M059J (cell line): ENCODE data around the gene GRM2. TPM values are rescaled to one million over a fixed set of nuclear protein-coding genes. Genes with fewer than 3 reads are reported as not detected.
A peak's percentile ranks its signal among the peaks of the same experiment; 100 is the strongest.

Source experiments
- DNase-seq: peaks from one replicate; pipeline ENCODE4 v3.0.0-alpha.2; 2012; ENCODE audit warnings: low read depth
- total RNA-seq: library from RNA; depleted of rRNA; stranded (reverse); fragments of >200 nt; shearing (Covaris generic); gene quantifications from 2 replicates; pipeline ENCODE4 v1.2.3, GENCODE V29; 2014

GRM2 gene
- total RNA-seq, 1 experiment from 2014 or later, result not detected

- DNase-seq, result no peak
Observed at GRCh38 chr3:51705276-51706020, 1.4 kb upstream of the GRM2 start.

- no peak for DNase-seq
Observed at GRCh38 chr3:51706021-51706485, 815 bp upstream of the GRM2 start.

- DNase-seq, result no peak
Observed at GRCh38 chr3:51708216-51708845, 1.5 kb downstream of the GRM2 start.

GRCh38 chr3:51709004-51709420 lies 2.1 kb downstream of the GRM2 start:
- no peak for DNase-seq

GRCh38 chr3:51709675-51710074 lies 2.8 kb downstream of the GRM2 start:
- no peak for DNase-seq

GRCh38 chr3:51710631-51711351 lies 3.9 kb downstream of the GRM2 start:
- DNase-seq, result no peak

- DNase-seq, result no peak
Observed at GRCh38 chr3:51711352-51712037, 4.6 kb downstream of the GRM2 start.

GRCh38 chr3:51712038-51712420 lies 5.2 kb downstream of the GRM2 start:
- no peak for DNase-seq

GRCh38 chr3:51712511-51712931 lies 5.7 kb downstream of the GRM2 start:
- DNase-seq, result no peak

- no peak for DNase-seq
Observed at GRCh38 chr3:51712963-51713362, 6.1 kb downstream of the GRM2 start.

GRCh38 chr3:51715231-51715976 lies 8.5 kb downstream of the GRM2 start:
- no peak for DNase-seq

- no peak for DNase-seq
Observed at GRCh38 chr3:51715977-51716294, 9.1 kb downstream of the GRM2 start.

- no peak for DNase-seq
Observed at GRCh38 chr3:51716805-51717204, 9.9 kb downstream of the GRM2 start.

- DNase-seq, result no peak
Observed at GRCh38 chr3:51717446-51717845, 10.6 kb downstream of the GRM2 start.

- no peak for DNase-seq
Observed at GRCh38 chr3:51717947-51718346, 11.1 kb downstream of the GRM2 start.

GRCh38 chr3:51718547-51719409 lies 11.9 kb downstream of the GRM2 start:
- DNase-seq, result peak; percentile 47

- DNase-seq, result no peak
Observed at GRCh38 chr3:51719410-51720025, 12.7 kb downstream of the GRM2 start.

GRCh38 chr3:51720292-51721061 lies 13.6 kb downstream of the GRM2 start:
- DNase-seq, result no peak

- DNase-seq, result no peak
Observed at GRCh38 chr3:51721062-51721745, 14.3 kb downstream of the GRM2 start.
